ENCODE data around the gene SLC16A3.
"Not testable (repeated sequence)": the region's sequence is repeated elsewhere in the genome, so short reads cannot be mapped to it uniquely, and the experiment has no call there.

SLC16A3 gene

GRCh38 chr17:82199496-82199895 lies 29.3 kb upstream of the SLC16A3 start:
- H3K4me1 Mint-ChIP-seq (ENCODE audit: low read depth), result peaks cover 37% of the 10 kb centered on the region
- H3K9me3 Mint-ChIP-seq, result no peaks in the 10 kb centered on the region
- H3K27me3 Mint-ChIP-seq (ENCODE audit: low read depth), result no peaks in the 10 kb centered on the region
- H3K27ac Mint-ChIP-seq, result peak overlapping the region; percentile 52
- peaks cover 20% of the 10 kb centered on the region for H3K36me3 Mint-ChIP-seq (ENCODE audit: low read depth)
- H3K4me3 Mint-ChIP-seq, result peak overlapping the region; percentile 42

GRCh38 chr17:82200135-82200534 lies 28.7 kb upstream of the SLC16A3 start:
- Mint-ChIP-seq H3K4me1 (ENCODE audit: low read depth) (peaks cover 40% of the 10 kb centered on the region), H3K36me3 (ENCODE audit: low read depth) (peaks cover 22% of the 10 kb centered on the region), H3K9me3 (no peaks in the 10 kb centered on the region), H3K27ac (peak overlapping the region; percentile 80), H3K27me3 (ENCODE audit: low read depth) (no peaks in the 10 kb centered on the region), H3K4me3 (peak overlapping the region; percentile 57)

- peaks cover 46% of the 10 kb centered on the region for H3K4me1 Mint-ChIP-seq (ENCODE audit: low read depth)
- H3K36me3 Mint-ChIP-seq (ENCODE audit: low read depth), result peaks cover 19% of the 10 kb centered on the region
- H3K4me3 Mint-ChIP-seq, result peak overlapping the region; percentile 57
- no peaks in the 10 kb centered on the region for H3K9me3 Mint-ChIP-seq
- peak overlapping the region; percentile 80 for H3K27ac Mint-ChIP-seq
- no peaks in the 10 kb centered on the region for H3K27me3 Mint-ChIP-seq (ENCODE audit: low read depth)
Observed at GRCh38 chr17:82200743-82201497, 27.9 kb upstream of the SLC16A3 start.

GRCh38 chr17:82201498-82201910 lies 27.3 kb upstream of the SLC16A3 start:
- H3K4me1 Mint-ChIP-seq (ENCODE audit: low read depth), result peaks cover 51% of the 10 kb centered on the region
- H3K27me3 Mint-ChIP-seq (ENCODE audit: low read depth), result no peaks in the 10 kb centered on the region
- H3K27ac Mint-ChIP-seq, result peak overlapping the region; percentile 41
- peaks cover 17% of the 10 kb centered on the region for H3K36me3 Mint-ChIP-seq (ENCODE audit: low read depth)
- no peaks in the 10 kb centered on the region for H3K9me3 Mint-ChIP-seq
- H3K4me3 Mint-ChIP-seq, result no peak overlapping the region

DNA sequence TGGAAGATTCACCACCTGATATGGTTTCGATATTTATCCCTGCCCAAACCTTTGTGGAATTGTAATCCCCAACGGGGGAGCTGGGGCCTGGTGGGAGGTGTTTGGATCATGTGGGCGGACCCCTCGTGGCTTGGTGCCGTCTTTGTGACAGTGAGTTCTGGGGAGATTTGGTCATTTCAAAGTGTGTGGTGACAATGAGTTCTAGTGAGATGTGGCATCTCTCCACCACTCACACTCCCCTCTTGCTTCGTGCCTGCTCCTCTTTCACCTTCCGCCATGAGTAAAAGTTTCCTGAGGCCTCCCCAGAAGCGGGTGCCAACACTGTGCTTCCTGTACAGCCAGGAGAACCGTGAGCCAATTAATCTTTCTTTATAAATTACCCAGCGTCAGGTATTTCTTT lies 25.9 kb upstream of the SLC16A3 start:
- Mint-ChIP-seq H3K4me3 (no peak overlapping the region), H3K27ac (peak overlapping the region; percentile 72), H3K4me1 (ENCODE audit: low read depth) (peaks cover 47% of the 10 kb centered on the region), H3K9me3 (no peaks in the 10 kb centered on the region), H3K27me3 (ENCODE audit: low read depth) (no peaks in the 10 kb centered on the region), H3K36me3 (ENCODE audit: low read depth) (peaks cover 14% of the 10 kb centered on the region)

GRCh38 chr17:82203920-82204319 lies 24.9 kb upstream of the SLC16A3 start:
- Mint-ChIP-seq H3K9me3 (no peaks in the 10 kb centered on the region), H3K27ac (peak overlapping the region; percentile 43), H3K4me1 (ENCODE audit: low read depth) (peaks cover 44% of the 10 kb centered on the region)

GRCh38 chr17:82204831-82205719 lies 23.8 kb upstream of the SLC16A3 start:
- H3K36me3 Mint-ChIP-seq (ENCODE audit: low read depth), result peaks cover 12% of the 10 kb centered on the region
- H3K4me1 Mint-ChIP-seq (ENCODE audit: low read depth), result peaks cover 42% of the 10 kb centered on the region
- peak overlapping the region; percentile 96 for H3K27ac Mint-ChIP-seq
- no peak overlapping the region for H3K4me3 Mint-ChIP-seq
- no peaks in the 10 kb centered on the region for H3K27me3 Mint-ChIP-seq (ENCODE audit: low read depth)
- H3K9me3 Mint-ChIP-seq, result no peaks in the 10 kb centered on the region

More at GRCh38 chr17:82203920-82204319, 24.9 kb upstream of the SLC16A3 start:
- H3K4me3 Mint-ChIP-seq, result no peak overlapping the region
- H3K27me3 Mint-ChIP-seq (ENCODE audit: low read depth), result no peaks in the 10 kb centered on the region
- peaks cover 9% of the 10 kb centered on the region for H3K36me3 Mint-ChIP-seq (ENCODE audit: low read depth)

- no peaks in the 10 kb centered on the region for H3K27me3 Mint-ChIP-seq (ENCODE audit: low read depth)
- peaks cover 13% of the 10 kb centered on the region for H3K36me3 Mint-ChIP-seq (ENCODE audit: low read depth)
- peak overlapping the region; percentile 96 for H3K27ac Mint-ChIP-seq
- H3K4me3 Mint-ChIP-seq, result peak overlapping the region; percentile 17
- no peaks in the 10 kb centered on the region for H3K9me3 Mint-ChIP-seq
- H3K4me1 Mint-ChIP-seq (ENCODE audit: low read depth), result peaks cover 37% of the 10 kb centered on the region
Observed at GRCh38 chr17:82205720-82206508, 22.9 kb upstream of the SLC16A3 start.

DNA sequence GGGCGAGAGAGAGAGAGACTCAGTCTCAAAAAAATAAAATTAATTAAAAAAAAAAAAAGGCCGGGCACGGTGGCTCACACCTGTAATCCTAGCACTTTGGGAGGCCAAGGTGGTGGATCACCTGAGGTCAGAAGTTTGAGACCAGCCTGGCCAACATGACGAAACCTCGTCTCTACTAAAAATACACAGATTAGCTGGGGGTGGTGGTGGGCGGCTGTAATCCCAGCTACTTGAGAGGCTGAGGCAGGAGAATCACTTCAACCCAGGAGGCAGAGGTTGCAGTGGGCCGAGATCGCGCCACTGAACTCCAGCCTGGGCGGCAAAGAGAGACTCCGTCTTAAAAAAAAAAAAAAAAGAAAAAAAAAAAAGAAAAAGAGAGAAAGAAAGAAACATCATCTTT lies 18.2 kb upstream of the SLC16A3 start:
- peaks cover 11% of the 10 kb centered on the region for H3K36me3 Mint-ChIP-seq (ENCODE audit: low read depth)
- H3K9me3 Mint-ChIP-seq, result not testable (repeated sequence)

DNA sequence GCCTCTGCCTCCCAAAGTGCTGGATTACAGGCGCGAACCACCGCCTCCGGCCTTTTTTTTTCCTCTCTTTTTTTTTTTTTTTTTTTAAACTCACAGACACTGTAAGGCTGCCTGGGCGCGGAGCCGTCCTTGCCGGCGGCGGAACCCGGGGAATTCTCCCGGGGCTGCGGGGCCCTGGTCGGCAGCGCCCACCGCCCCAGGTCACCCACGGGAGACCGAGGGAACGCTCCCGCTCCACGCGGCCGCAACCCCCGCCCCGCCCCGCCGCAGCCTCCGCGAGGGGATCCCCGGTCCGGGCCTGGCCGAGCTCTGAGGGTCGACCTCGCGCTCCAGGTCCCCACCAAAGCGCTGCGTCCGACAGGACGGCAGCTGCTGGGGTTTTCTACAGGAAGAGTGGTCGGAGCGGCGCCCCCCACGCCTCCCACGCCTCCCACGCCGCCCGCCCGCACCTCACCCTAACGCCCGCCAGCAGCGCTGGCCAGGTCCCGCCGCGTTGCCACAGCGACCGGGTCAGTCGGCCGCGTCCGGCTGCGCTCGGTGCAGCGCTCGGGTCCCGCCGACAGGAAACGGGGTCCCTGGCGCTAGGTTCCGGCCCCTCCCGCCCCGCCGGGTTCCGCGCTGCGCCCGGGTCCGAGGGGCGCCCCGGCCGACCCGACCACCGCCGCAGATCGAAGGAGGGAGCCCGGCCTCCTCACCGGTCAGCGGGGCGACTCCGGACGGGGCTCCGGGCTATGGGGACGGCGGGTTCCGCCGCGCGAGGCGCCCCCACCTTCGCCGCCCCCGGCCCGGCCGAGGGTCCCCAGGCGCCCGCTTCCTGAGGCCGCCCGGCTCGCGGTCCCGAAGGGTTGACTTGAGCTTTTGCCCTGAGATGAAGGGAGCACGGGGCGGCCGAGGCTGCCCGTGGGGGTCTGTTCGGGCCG lies 16.3 kb upstream of the SLC16A3 start, which contains the start of gene CCDC57:
CCDC57 (minus strand) TSS at position 512 of the 920 bp plus-strand sequence. CDS start 10,898 bp downstream, outside the sequence.
- no peaks in the 10 kb centered on the region for H3K9me3 Mint-ChIP-seq
- peak within 1 kb of the TSS; percentile 70 for H3K4me3 Mint-ChIP-seq
- peaks cover 8% of the 10 kb centered on the region for H3K36me3 Mint-ChIP-seq (ENCODE audit: low read depth)
- peaks cover 33% of the 10 kb centered on the region for H3K4me1 Mint-ChIP-seq (ENCODE audit: low read depth)
- no peaks in the 10 kb centered on the region for H3K27me3 Mint-ChIP-seq (ENCODE audit: low read depth)
- H3K27ac Mint-ChIP-seq, result peak within 1 kb of the TSS; percentile 87

More for the DNA sequence above, 18.2 kb upstream of the SLC16A3 start:
- not testable (repeated sequence) for H3K27ac Mint-ChIP-seq; H3K4me3 Mint-ChIP-seq; H3K27me3 Mint-ChIP-seq (ENCODE audit: low read depth)
- H3K4me1 Mint-ChIP-seq (ENCODE audit: low read depth), result peaks cover 32% of the 10 kb centered on the region

GRCh38 chr17:82213251-82214011 lies 15.4 kb upstream of the SLC16A3 start:
- H3K27me3 Mint-ChIP-seq (ENCODE audit: low read depth), result no peaks in the 10 kb centered on the region
- H3K4me3 Mint-ChIP-seq, result peak overlapping the region; percentile 70
- H3K9me3 Mint-ChIP-seq, result no peaks in the 10 kb centered on the region
- H3K36me3 Mint-ChIP-seq (ENCODE audit: low read depth), result peaks cover 6% of the 10 kb centered on the region
- H3K27ac Mint-ChIP-seq, result peak overlapping the region; percentile 87
- peaks cover 31% of the 10 kb centered on the region for H3K4me1 Mint-ChIP-seq (ENCODE audit: low read depth)

- Mint-ChIP-seq H3K27me3 (ENCODE audit: low read depth) (no peaks in the 10 kb centered on the region), H3K9me3 (no peaks in the 10 kb centered on the region), H3K36me3 (ENCODE audit: low read depth) (peaks cover 6% of the 10 kb centered on the region), H3K27ac (peak overlapping the region; percentile 65), H3K4me3 (peak overlapping the region; percentile 73), H3K4me1 (ENCODE audit: low read depth) (peaks cover 28% of the 10 kb centered on the region)
Observed at GRCh38 chr17:82214012-82214628, 14.7 kb upstream of the SLC16A3 start.

Data from T-helper 1 cell treated with Interleukin-12 subunit alpha and Interleukin-12 subunit beta and Interleukin-4 antibody, amounts not matched to agents 30 μg/mL and 1 μg/mL, for 36 hours (primary cell).